Prostate gland (tissue), 2 donors: ENCODE measurements around the gene PCNX1.

Source experiments
- CTCF ChIP-seq, 4 experiments: fragments of 200-600 bp in 2 of 4; fragments of 450-650 bp in 2 of 4; sonication (generic) in 2 of 4; IDR thresholded peaks; 1 replicate in 3 of 4; 2 replicates in 1 of 4; pipeline ENCODE4 v1.5.1; 2016 to 2019; ENCODE audit warnings: antibody characterized with exemption in 4 of 4, mild to moderate bottlenecking in 2 of 4, moderate library complexity in 2 of 4
- POLR2A ChIP-seq: fragments of 450-650 bp; IDR thresholded peaks from one replicate; pipeline ENCODE4 v1.6.1; 2016; ENCODE audit warnings: antibody characterized with exemption, mild to moderate bottlenecking
- POLR2AphosphoS5 ChIP-seq: sonication (generic); formaldehyde crosslinking; IDR thresholded peaks from one replicate; pipeline ENCODE4 v1.6.1; 2017; ENCODE audit warnings: antibody characterized with exemption

- no peak for TF ChIP-seq CTCF (IDR thresholded peaks at IDR 0.05)
- no peak for TF ChIP-seq POLR2A
- TF ChIP-seq POLR2AphosphoS5: no peak
Measured at GRCh38 chr14:70904373-70904772, 2.9 kb upstream of the PCNX1 start.
